Globus pallidus (tissue), 1 donor: ENCODE data around the gene POLR2F.
"Not testable (repeated sequence)": the region's sequence is repeated elsewhere in the genome, so short reads cannot be mapped to it uniquely, and the experiment has no call there.

Source experiments
- DNase-seq: peaks from one replicate; pipeline ENCODE4 v3.0.0-alpha.2; 2015; ENCODE audit warnings: low spot score

POLR2F gene

GRCh38 chr22:37954686-37955085, 1.2 kb downstream of the POLR2F start:
- no peak for DNase-seq

GRCh38 chr22:37955825-37956397, 2.4 kb downstream of the POLR2F start:
- DNase-seq: not testable (repeated sequence)

- no peak for DNase-seq
Observed at GRCh38 chr22:37957232-37957631, 3.7 kb downstream of the POLR2F start.

DNA sequence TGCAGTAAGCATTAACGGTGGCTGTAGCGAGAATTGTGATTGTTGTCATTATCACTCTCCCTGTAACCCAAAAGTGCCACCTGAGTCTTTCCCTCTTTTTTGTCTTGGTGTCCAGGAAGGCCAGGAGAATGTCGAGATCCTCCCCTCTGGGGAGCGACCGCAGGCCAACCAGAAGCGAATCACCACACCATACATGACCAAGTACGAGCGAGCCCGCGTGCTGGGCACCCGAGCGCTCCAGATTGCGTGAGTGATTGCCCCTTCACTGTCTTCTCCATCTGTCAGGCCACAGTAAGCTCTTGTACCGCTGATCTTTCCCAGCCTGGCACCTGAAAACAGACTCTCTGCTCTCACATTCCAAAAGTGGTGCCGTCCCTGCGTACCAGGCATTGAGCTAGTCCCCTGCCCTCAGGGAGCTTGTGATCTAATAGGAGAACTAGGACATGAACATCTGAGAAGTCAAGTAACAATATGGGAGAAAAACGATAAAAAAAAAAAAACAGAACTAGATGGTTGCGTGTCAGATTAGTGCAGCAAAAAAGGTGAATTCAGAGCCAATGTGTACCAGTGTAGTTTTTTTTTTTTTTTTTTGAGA, 5.8 kb downstream of the POLR2F start:
- no peak for DNase-seq

DNA sequence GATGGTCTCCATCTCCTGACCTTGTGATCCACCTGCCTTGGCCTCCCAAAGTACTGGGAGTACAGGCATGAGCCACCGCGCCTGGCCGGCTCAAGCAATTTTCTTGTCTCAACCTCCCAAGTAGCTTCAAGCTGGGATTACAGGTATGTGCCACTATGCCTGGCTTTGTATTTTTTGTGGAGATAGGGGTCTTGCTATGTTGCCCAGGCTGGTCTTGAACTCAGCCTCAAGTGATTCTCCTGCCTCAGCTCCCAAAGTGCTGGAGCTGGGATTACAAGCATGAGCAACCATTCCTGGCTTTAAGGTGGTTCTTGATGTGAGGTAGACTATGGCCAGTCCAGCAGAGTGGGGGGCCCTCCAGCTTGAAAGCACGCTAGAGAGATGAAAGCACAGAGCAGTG, 7.6 kb downstream of the POLR2F start:
- DNase-seq: no peak

DNA sequence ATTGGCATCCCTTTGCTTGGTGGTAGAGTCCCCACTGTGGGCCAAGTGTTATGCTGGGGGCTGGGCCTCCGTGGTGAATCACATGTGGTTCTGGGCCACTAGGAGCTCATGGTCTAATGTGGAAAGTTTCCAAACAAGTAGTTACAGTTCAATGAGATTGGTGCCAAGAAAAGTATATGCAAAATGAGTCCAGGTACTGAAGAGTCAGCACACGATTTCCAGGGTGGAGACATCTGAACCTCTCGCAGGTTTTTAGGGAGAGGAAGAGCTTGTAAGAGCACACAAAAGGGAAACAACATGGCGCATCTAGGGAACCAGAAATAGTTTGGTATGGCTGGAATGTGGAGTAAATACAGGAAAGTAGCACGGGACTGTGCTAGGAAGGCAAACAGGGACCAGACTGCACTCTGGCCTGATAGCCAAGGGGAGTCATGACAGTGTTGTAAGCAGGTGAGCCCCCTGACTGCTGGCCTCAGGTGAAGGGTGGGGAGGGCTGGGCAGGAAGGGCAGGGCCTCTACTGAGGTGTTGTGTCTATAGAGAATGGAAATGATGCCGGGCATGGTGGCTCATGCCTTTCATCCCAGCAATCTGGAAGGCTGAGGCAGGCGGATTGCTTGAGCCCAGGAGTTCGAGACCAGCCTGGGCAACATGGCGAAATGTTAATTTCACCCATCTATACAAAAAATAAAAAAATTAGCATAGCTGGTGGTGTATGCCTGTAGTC, 12.6 kb downstream of the POLR2F start:
- peak; percentile 21 for DNase-seq

DNA sequence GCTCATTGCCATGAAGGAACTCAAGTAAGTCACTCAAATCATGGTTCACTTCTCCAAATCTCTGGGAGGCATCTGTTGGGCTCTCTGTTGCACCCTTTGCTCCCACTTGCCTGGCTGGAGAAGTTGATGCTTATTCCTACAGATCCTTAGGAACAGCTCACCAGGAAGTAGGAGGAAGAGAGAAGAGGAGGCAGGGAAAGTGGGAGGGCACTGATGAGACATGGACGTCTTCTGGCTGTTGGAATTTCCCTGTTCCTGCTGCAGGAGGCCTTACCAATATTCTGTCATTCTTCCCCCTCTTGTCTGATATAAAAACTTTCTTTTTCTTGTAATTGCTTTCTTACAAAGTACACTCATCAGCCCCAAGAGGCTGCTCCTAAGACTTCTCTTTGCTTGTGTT, 13.6 kb downstream of the POLR2F start:
- peak; percentile 25 for DNase-seq

DNA sequence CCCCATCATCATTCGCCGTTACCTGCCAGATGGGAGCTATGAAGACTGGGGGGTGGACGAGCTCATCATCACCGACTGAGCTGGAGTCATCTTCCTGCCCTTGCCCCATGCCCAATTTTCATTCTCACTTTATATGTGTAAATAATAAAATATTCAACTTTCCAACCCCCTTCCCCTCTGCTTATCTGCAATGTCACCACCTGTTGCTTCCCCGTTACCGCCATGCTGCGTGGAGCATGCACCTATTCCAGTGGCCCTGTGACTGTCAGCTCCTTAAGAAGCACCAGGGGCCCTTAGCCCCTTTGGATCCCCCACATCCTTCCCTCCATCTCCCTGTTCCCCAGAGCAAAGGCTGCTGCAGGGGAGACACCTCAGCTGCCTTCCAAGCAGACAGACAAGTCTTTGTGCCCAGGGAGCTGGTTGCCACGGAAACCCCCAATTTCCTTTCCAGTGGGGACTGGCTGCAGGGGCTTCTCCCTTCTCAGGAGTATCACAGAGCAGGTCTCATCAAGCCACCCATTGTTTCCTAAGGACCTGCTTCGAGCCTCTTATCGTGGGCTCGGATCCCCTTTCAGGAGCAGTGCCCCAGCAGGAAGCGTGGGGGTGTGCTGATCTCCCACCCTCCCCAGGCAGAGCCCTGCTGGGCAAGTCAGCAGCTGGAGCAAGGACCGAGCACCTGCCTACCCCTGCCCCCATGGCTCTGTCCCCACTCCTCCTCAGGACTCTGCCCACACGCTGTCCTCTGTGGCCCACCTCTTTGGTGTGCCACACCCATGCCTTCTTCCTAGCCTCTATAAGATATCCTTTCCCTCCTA, 14.3 kb downstream of the POLR2F start:
- peak; percentile 66 for DNase-seq

- DNase-seq: peak; percentile 93
Observed at GRCh38 chr22:37968452-37969251, 15.2 kb downstream of the POLR2F start.

GRCh38 chr22:37970864-37971263, 17.4 kb downstream of the POLR2F start:
- no peak for DNase-seq

GRCh38 chr22:37971475-37972434, 18.3 kb downstream of the POLR2F start:
- DNase-seq: peak; percentile 60

DNA sequence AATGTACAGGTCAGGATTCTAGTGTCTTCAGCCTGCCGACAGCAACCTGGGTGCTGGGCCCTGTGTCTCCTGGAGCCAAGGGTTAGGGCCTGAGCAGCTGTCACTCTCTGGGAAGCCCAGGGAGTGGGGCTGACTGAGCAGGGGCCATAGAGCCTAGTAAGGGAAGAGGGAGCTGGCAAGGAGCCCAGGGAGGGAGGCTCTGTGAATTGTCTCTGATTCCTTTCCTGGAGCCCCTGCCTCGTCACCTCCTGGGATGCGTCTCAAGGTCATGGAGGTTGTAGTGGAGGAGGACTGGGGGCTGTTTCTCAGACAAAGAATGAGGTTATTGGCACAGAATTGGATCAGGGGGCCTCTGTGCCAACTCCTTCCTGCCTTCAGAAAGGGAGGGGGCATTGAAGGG, 19.0 kb downstream of the POLR2F start:
- peak; percentile 55 for DNase-seq

DNA sequence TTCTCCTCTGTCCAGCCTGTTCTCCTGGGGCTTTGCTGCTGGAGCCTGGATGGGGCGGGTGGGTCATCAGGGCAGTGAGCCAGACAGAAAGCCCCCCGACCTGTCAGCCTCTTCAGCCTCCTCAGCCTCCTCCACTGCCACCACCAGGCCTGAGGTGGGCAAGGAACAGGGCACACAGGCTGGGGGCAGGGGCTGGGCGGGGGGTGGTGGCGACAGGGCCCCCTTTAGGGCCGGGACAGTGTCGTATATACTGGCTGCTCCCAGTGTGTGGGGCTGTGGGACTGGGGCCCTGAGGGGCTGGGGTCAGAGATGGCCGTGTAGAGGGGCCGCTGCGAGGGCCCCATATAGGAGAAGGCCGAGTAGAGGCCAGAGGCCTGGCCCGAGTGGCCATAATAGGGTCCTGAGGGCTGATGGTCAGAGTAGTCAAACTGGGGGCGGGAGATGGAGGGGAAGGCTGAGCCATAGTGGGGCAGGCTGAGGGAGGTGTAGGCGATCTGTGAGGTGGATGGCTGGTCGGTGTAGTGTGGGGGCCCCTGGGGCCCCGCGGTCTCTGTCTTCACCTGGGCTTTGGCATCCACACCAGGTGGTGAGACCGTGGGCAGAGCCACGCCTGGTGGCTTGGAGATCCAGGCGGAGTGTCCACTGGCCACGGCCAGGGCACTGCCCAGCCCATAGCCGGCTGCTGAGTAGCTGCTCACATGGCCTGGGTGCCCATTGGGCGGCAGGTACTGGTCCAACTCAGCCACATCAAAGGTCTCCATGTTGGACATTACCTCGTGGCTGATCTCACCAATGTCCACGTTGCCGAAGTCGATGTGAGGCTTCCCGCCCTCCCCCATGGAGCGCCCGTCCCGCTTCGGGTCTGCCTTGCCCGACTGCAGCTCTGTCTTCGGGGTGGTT, 20.0 kb downstream of the POLR2F start:
- DNase-seq: peak; percentile 21

DNA sequence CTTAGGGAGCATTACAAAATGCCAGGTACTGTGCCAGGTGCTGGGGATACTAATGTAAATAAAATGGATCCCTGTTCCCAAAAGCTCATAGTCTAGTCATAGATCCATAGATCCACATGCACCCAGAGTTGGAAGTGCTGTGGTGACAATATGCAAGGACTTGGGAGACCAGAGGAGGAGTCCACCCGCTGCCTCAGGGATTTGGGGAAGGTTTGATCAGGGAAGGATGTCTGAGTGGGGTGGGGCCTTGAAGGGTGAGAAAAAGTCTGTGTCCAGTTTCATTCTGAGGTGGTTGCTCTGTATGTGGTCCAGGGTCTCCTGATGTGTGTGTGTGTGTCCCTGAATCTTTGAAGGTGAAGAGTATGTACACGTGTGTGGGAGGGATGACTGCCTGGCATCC, 21.7 kb downstream of the POLR2F start:
- no peak for DNase-seq

GRCh38 chr22:37976022-37976421, 22.5 kb downstream of the POLR2F start:
- not testable (repeated sequence) for DNase-seq

GRCh38 chr22:37976547-37976946, 23.0 kb downstream of the POLR2F start:
- DNase-seq: no peak

GRCh38 chr22:37979782-37980181, 26.3 kb downstream of the POLR2F start:
- DNase-seq: peak; percentile 73

GRCh38 chr22:37981282-37982011, 27.9 kb downstream of the POLR2F start:
- peak; percentile 51 for DNase-seq
